Mesenchymal stem cell (in vitro differentiated cells and primary cell): ENCODE data around the gene MCM5.
"Not testable (repeated sequence)": the region's sequence is repeated elsewhere in the genome, so short reads cannot be mapped to it uniquely, and the experiment has no call there.

Experiments
- DNase-seq: peaks from one replicate; pipeline ENCODE4 v3.0.0-alpha.2; 2013
- H2AFZ ChIP-seq: one replicate; pipeline ENCODE4 v1.6.1; 2013; ENCODE audit warnings: low read depth, mild to moderate bottlenecking, control low read depth, inconsistent platforms, low read length, moderate library complexity
- H2AK5ac ChIP-seq: 2 replicates; pipeline ENCODE4 v1.6.1; 2013; ENCODE audit warnings: low read length, moderate library complexity, mild to moderate bottlenecking, inconsistent platforms; ENCODE audit not compliant: severe bottlenecking
- H2BK120ac ChIP-seq: one replicate; pipeline ENCODE4 v1.6.1; 2013; ENCODE audit warnings: low read depth, mild to moderate bottlenecking, inconsistent platforms, low read length, moderate library complexity
- H2BK12ac ChIP-seq, 2 experiments: one replicate each; pipeline ENCODE4 v1.6.1; 2013; ENCODE audit warnings: inconsistent platforms in 2 of 2, low read length in 2 of 2, mild to moderate bottlenecking in 2 of 2, moderate library complexity in 2 of 2, control low read depth in 1 of 2
- H2BK15ac ChIP-seq: one replicate; pipeline ENCODE4 v1.6.1; 2013; ENCODE audit warnings: mild to moderate bottlenecking, low read depth, inconsistent platforms; ENCODE audit not compliant: poor library complexity, severe bottlenecking
- H2BK5ac ChIP-seq: 2 replicates; pipeline ENCODE4 v1.6.1; 2013; ENCODE audit warnings: low read depth, mild to moderate bottlenecking, low read length, control low read depth, inconsistent platforms; ENCODE audit not compliant: poor library complexity, severe bottlenecking
- H3K14ac ChIP-seq, 2 experiments: one replicate each; pipeline ENCODE4 v1.6.1; 2013; ENCODE audit warnings: inconsistent platforms in 2 of 2, low read length in 2 of 2, control low read depth in 1 of 2, mild to moderate bottlenecking in 1 of 2, moderate library complexity in 1 of 2
- H3K18ac ChIP-seq, 2 experiments: one replicate each; pipeline ENCODE4 v1.6.1; 2013; ENCODE audit warnings: inconsistent platforms in 2 of 2, low read length in 2 of 2, control low read depth in 1 of 2, low read depth in 1 of 2, mild to moderate bottlenecking in 1 of 2
- H3K23ac ChIP-seq, 2 experiments: one replicate each; pipeline ENCODE4 v1.6.1; 2013; ENCODE audit warnings: inconsistent platforms in 2 of 2, low read length in 2 of 2, mild to moderate bottlenecking in 2 of 2, moderate library complexity in 2 of 2, control low read depth in 1 of 2
- H3K27ac ChIP-seq: 2 replicates; pipeline ENCODE4 v1.5.1; 2013; ENCODE audit warnings: mild to moderate bottlenecking, moderate library complexity, low read length, control low read depth, inconsistent platforms; ENCODE audit not compliant: poor library complexity, severe bottlenecking
- H3K27me3 ChIP-seq, 2 experiments: 2 replicates each; pipeline versions ENCODE4 v1.6.1 to v1.7.0; 2013; ENCODE audit warnings: low read length in 2 of 2, mild to moderate bottlenecking in 2 of 2, moderate library complexity in 2 of 2, control low read depth in 1 of 2, inconsistent platforms in 1 of 2; ENCODE audit not compliant: control insufficient read depth in 1 of 2, insufficient read depth in 1 of 2
- H3K36me3 ChIP-seq, 2 experiments: 2 replicates each; pipeline versions ENCODE4 v1.6.1 to v1.7.0; 2013; ENCODE audit warnings: low read length in 2 of 2, control low read depth in 1 of 2, inconsistent platforms in 1 of 2, low read depth in 1 of 2, mild to moderate bottlenecking in 1 of 2; ENCODE audit not compliant: insufficient read depth in 2 of 2, control insufficient read depth in 1 of 2
- H3K4ac ChIP-seq, 2 experiments: one replicate each; pipeline ENCODE4 v1.6.1; 2013; ENCODE audit warnings: inconsistent platforms in 2 of 2, low read length in 2 of 2, mild to moderate bottlenecking in 2 of 2, moderate library complexity in 2 of 2, control low read depth in 1 of 2, low read depth in 1 of 2
- H3K4me1 ChIP-seq: 2 replicates; pipeline ENCODE4 v1.6.1; 2013; ENCODE audit warnings: low read depth, low read length, control low read depth; ENCODE audit not compliant: control insufficient read depth, insufficient read depth
- H3K4me2 ChIP-seq: 2 replicates; pipeline ENCODE4 v1.6.1; 2013; ENCODE audit warnings: low read length, mild to moderate bottlenecking, inconsistent platforms; ENCODE audit not compliant: poor library complexity, severe bottlenecking
- H3K4me3 ChIP-seq, 2 experiments: 2 replicates each; pipeline versions ENCODE4 v1.5.1 to v1.7.0; 2013; ENCODE audit warnings: low read length in 2 of 2, mild to moderate bottlenecking in 2 of 2, control low read depth in 1 of 2, low read depth in 1 of 2; ENCODE audit not compliant: insufficient read depth in 1 of 2
- H3K79me1 ChIP-seq: replicated peaks from 2 replicates; pipeline ENCODE4 v1.6.1; 2013; ENCODE audit warnings: mild to moderate bottlenecking, control low read depth, low read length, inconsistent platforms; ENCODE audit not compliant: poor library complexity, severe bottlenecking
- H3K9ac ChIP-seq: 2 replicates; pipeline ENCODE4 v1.7.0; 2013; ENCODE audit warnings: mild to moderate bottlenecking, low read length, moderate library complexity
- H3K9me3 ChIP-seq: 2 replicates; pipeline ENCODE4 v1.7.0; 2013; ENCODE audit warnings: mild to moderate bottlenecking, low read length; ENCODE audit not compliant: control insufficient read depth
- H4K8ac ChIP-seq: one replicate; pipeline ENCODE4 v1.6.1; 2013; ENCODE audit warnings: inconsistent platforms, mild to moderate bottlenecking, low read length, moderate library complexity
- H4K91ac ChIP-seq: one replicate; pipeline ENCODE4 v1.6.1; 2013; ENCODE audit warnings: mild to moderate bottlenecking, low read length, inconsistent platforms
- WGBS: methylation state at CpG from one replicate; pipeline ENCODE4 v1.1.7; 2013; ENCODE audit warnings: mixed read lengths; 5-methylcytosine and 5-hydroxymethylcytosine counted together

MCM5 gene

DNA sequence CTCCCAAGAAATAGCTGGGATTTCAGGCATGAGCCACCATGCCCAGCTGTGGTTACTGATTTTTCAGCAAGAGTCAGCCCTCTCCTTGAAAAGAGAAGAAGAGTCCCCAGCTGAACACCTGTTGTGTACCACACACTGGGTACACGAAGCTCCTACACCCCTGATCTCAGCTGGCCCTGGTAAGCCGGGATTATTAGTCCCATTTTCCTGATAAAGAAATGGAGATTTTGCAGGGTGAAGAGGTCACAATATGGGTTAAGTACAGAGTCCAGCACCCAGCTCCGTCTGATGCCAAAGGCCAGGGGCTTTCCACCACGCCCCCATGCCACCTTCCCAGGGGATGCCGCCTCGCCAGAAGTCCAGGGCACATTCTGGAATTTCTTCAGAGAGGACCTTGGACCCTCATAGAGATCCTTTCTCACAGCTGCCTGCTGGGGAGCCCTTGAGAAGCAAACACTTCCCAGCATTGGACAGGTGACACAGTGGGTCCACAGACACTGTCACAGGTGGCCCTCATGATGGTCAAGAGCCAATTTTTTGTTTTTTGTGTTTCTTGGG lies 38.9 kb upstream of the MCM5 start:
- Histone ChIP-seq H3K14ac (no peak overlapping the region), H3K4me2 (no peak overlapping the region), H3K27ac (no peak overlapping the region), H2AFZ (no peak overlapping the region), H4K8ac (no peak overlapping the region), H3K4me3 (no peak overlapping the region), H3K27me3 (no peaks in the 10 kb centered on the region), H2BK5ac (no peak overlapping the region), H2BK12ac (no peak overlapping the region), H3K36me3 (no peaks in the 10 kb centered on the region), H3K23ac (no peak overlapping the region), H2BK15ac (no peak overlapping the region), H2BK120ac (no peak overlapping the region), H3K18ac (no peak overlapping the region), H3K9ac (no peak overlapping the region), H3K4ac (no peak overlapping the region), H3K9me3 (no peaks in the 10 kb centered on the region), H3K4me1 (peaks cover 5% of the 10 kb centered on the region), H4K91ac (no peak overlapping the region), H2AK5ac (no peak overlapping the region), H3K79me1 (no peaks in the 10 kb centered on the region)
- DNase-seq: no peak
- WGBS: 87% methylated on average over 6 of the region's 6 CpGs

DNA sequence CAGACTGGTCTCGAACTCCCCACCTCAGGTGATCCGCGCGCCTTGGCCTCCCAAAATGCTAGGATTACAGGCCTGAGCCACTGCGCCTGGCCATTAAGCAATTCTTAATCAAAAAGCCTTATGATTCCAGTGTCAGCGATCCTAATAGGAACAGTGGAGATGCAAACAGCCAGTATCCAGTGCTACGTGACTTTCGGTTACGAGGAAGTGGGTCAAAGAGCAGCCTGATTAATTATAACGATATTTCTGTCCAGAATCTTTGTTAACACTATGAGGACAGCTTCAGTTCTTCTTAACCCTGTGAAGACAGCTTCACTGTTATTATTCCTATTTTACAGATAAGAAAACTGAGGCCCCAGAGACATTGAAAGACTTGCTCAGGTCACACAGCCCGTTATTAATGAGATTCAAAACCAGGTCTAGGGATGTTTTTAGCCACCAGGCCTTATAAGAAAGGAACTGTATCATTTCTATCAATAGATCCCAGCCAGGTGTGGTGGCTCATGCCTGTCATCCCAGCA lies 36.3 kb upstream of the MCM5 start:
- Histone ChIP-seq H2AK5ac (no peak overlapping the region), H3K36me3 (no peaks in the 10 kb centered on the region), H3K79me1 (no peaks in the 10 kb centered on the region), H3K27me3 (no peaks in the 10 kb centered on the region), H3K23ac (no peak overlapping the region), H2AFZ (no peak overlapping the region), H3K9me3 (no peaks in the 10 kb centered on the region), H2BK12ac (no peak overlapping the region), H3K14ac (no peak overlapping the region), H3K4me3 (no peak overlapping the region), H2BK120ac (no peak overlapping the region), H3K9ac (no peak overlapping the region), H3K4me2 (no peak overlapping the region), H3K4ac (no peak overlapping the region), H4K8ac (no peak overlapping the region), H3K27ac (no peak overlapping the region), H2BK5ac (no peak overlapping the region), H2BK15ac (no peak overlapping the region), H4K91ac (no peak overlapping the region), H3K18ac (no peak overlapping the region), H3K4me1 (peaks cover 5% of the 10 kb centered on the region)
- 98% methylated on average over 11 of the region's 11 CpGs for WGBS
- DNase-seq: no peak

DNA sequence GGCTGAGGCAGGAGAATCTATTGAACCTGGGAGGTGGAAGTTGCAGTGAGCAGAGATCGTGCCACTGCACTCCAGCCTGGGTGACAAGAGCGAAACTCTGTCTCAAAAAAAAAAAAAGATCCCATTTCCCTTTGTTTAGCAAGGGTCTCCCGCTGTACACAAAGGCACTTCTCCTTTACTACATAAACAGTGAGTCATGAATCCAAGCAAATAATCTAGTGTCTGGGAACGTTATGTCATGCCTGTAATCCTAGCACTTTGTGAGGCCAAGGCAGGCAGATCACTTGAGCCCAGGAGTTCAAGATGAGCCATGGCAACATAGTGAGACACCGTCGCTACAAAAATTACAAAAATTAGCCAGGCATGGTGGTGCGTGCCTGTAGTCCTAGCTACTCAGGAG lies 35.7 kb upstream of the MCM5 start:
- not testable (repeated sequence) for H3K79me1 ChIP-seq, H3K27ac ChIP-seq, H3K4me3 ChIP-seq, H2BK12ac ChIP-seq, H3K9me3 ChIP-seq, H3K23ac ChIP-seq, H2BK5ac ChIP-seq, H4K91ac ChIP-seq, H3K36me3 ChIP-seq, H3K18ac ChIP-seq, H3K4me2 ChIP-seq, H3K4me1 ChIP-seq, H3K4ac ChIP-seq, H4K8ac ChIP-seq, H3K14ac ChIP-seq, H2BK15ac ChIP-seq, H2AFZ ChIP-seq, H2AK5ac ChIP-seq, H2BK120ac ChIP-seq, H3K27me3 ChIP-seq, H3K9ac ChIP-seq
- whole genome bisulfite sequencing: 22% methylated on average over 7 of the region's 7 CpGs
- DNase-seq: peak; percentile 95

DNA sequence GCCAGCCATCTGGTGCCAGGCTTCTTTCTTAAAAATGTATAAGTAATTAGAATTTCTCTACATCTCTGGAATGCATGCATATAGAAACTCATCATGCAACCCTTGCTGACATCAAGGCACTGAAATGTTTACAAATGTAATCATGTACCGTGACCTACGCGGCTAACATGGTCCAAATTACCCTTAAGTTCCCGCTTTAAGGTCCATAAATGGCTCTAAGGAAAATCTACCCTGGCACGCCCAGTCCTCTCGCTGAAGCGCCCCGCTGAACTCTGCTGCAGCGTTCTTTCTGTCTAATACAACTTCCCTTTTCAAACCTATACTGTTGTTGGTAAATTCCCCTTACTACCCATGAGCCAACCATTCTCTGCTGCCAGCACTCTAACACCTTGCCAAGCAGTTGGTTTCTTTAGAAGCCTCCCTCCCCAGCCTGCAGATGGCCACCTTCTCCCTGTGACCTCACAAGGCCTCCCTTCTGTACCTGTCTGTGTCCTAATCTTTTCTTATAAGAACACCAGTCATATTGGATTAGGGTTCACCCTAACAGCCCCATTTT lies 32.5 kb upstream of the MCM5 start:
- Histone ChIP-seq H4K8ac (no peak overlapping the region), H3K4ac (no peak overlapping the region), H3K4me3 (no peak overlapping the region), H2AFZ (no peak overlapping the region), H3K36me3 (no peaks in the 10 kb centered on the region), H3K9me3 (no peaks in the 10 kb centered on the region), H4K91ac (no peak overlapping the region), H2AK5ac (no peak overlapping the region), H2BK5ac (no peak overlapping the region), H3K23ac (no peak overlapping the region), H3K9ac (no peak overlapping the region), H3K27ac (no peak overlapping the region), H3K4me1 (peaks cover 7% of the 10 kb centered on the region), H3K14ac (no peak overlapping the region), H3K18ac (no peak overlapping the region), H3K4me2 (no peak overlapping the region), H3K27me3 (no peaks in the 10 kb centered on the region), H2BK12ac (no peak overlapping the region), H2BK120ac (no peak overlapping the region), H3K79me1 (no peaks in the 10 kb centered on the region), H2BK15ac (no peak overlapping the region)
- WGBS: 93% methylated on average over 9 of the region's 9 CpGs
- no peak for DNase-seq
